ENCODE results near the gene SYT1.

The SYT1 gene

GRCh38 chr12:79262938-79263337 is 398.4 kb downstream of the SYT1 start:
- Histone ChIP-seq H3K36me3 (ENCODE audit: low read length) (no peaks in the 10 kb centered on the region), H3K9me3 (ENCODE audit: insufficient read depth, low read length) (no peaks in the 10 kb centered on the region), H3K4me3 (ENCODE audit: insufficient read depth, low read length, poor library complexity, severe bottlenecking) (no peak overlapping the region), H3K9ac (ENCODE audit: low read length) (no peak overlapping the region), H3K27ac (ENCODE audit: low read depth, low read length) (no peak overlapping the region), H3K27me3 (ENCODE audit: low read length) (no peaks in the 10 kb centered on the region), H3K79me2 (ENCODE audit: insufficient read depth, low read length) (no peaks in the 10 kb centered on the region), H4K20me1 (ENCODE audit: low read depth, low read length) (no peaks in the 10 kb centered on the region), H3K9me2 (replicated peaks; ENCODE audit: insufficient read depth, low read length) (no peaks in the 10 kb centered on the region), H3K4me2 (ENCODE audit: low read depth, low read length, poor library complexity, severe bottlenecking) (no peak overlapping the region), H2AFZ (ENCODE audit: low read depth, low read length, severe bottlenecking) (no peak overlapping the region), H3F3A (ENCODE audit: insufficient read depth) (no peaks in the 10 kb centered on the region)
- TF ChIP-seq EZH2phosphoT487 (conservative IDR thresholded peaks at IDR 0.05; ENCODE audit: low read length): no peak
- TF ChIP-seq, protein P1, sequence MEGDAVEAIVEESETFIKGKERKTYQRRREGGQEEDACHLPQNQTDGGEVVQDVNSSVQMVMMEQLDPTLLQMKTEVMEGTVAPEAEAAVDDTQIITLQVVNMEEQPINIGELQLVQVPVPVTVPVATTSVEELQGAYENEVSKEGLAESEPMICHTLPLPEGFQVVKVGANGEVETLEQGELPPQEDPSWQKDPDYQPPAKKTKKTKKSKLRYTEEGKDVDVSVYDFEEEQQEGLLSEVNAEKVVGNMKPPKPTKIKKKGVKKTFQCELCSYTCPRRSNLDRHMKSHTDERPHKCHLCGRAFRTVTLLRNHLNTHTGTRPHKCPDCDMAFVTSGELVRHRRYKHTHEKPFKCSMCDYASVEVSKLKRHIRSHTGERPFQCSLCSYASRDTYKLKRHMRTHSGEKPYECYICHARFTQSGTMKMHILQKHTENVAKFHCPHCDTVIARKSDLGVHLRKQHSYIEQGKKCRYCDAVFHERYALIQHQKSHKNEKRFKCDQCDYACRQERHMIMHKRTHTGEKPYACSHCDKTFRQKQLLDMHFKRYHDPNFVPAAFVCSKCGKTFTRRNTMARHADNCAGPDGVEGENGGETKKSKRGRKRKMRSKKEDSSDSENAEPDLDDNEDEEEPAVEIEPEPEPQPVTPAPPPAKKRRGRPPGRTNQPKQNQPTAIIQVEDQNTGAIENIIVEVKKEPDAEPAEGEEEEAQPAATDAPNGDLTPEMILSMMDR (IDR thresholded peaks at IDR 0.05; ENCODE audit: insufficient read depth, low read length, poor library complexity, severe bottlenecking): no peak

- Histone ChIP-seq H4K20me1 (ENCODE audit: low read depth, low read length) (no peaks in the 10 kb centered on the region), H3K9me3 (ENCODE audit: insufficient read depth, low read length) (no peaks in the 10 kb centered on the region)
Observed at GRCh38 chr12:79266343-79267144, 402.0 kb downstream of the SYT1 start.

DNA sequence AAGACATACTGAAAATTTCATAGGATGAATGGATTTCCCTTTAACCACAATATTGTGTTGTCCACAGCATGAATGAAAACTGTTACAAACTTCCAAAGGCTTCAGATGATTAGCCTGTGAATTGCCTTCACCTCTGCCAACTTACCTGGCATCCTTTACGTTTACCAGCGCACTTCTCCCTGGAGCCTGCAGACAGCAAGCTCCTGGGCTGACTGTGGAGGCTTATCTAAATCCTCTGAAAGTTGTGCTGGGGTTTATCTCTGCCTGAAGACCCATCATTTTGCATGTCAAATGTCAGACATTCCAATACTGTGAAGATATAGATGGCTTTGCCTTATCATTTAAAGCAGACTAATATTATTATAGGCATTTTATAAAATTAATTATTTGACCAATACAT is 403.0 kb downstream of the SYT1 start:
- no peak overlapping the region for H3K9ac ChIP-seq (ENCODE audit: low read length)
- TF ChIP-seq, protein P1 (IDR thresholded peaks at IDR 0.05; ENCODE audit: insufficient read depth, low read length, poor library complexity, severe bottlenecking): no peak
- no peak for TF ChIP-seq EZH2phosphoT487 (conservative IDR thresholded peaks at IDR 0.05; ENCODE audit: low read length)
- no peak overlapping the region for H2AFZ ChIP-seq (ENCODE audit: low read depth, low read length, severe bottlenecking)
- H3K4me3 ChIP-seq (ENCODE audit: insufficient read depth, low read length, poor library complexity, severe bottlenecking): no peak overlapping the region
- no peaks in the 10 kb centered on the region for H3K27me3 ChIP-seq (ENCODE audit: low read length)
- H3K4me2 ChIP-seq (ENCODE audit: low read depth, low read length, poor library complexity, severe bottlenecking): no peak overlapping the region
- H4K20me1 ChIP-seq (ENCODE audit: low read depth, low read length): no peaks in the 10 kb centered on the region
- no peaks in the 10 kb centered on the region for H3K9me2 ChIP-seq (replicated peaks; ENCODE audit: insufficient read depth, low read length)
- no peaks in the 10 kb centered on the region for H3F3A ChIP-seq (ENCODE audit: insufficient read depth)
- no peaks in the 10 kb centered on the region for H3K79me2 ChIP-seq (ENCODE audit: insufficient read depth, low read length)
- no peaks in the 10 kb centered on the region for H3K9me3 ChIP-seq (ENCODE audit: insufficient read depth, low read length)
- H3K36me3 ChIP-seq (ENCODE audit: low read length): no peaks in the 10 kb centered on the region
- H3K27ac ChIP-seq (ENCODE audit: low read depth, low read length): no peak overlapping the region

More at GRCh38 chr12:79266343-79267144, 402.0 kb downstream of the SYT1 start:
- TF ChIP-seq EZH2phosphoT487 (conservative IDR thresholded peaks at IDR 0.05; ENCODE audit: low read length): no peak
- TF ChIP-seq, protein P1 (IDR thresholded peaks at IDR 0.05; ENCODE audit: insufficient read depth, low read length, poor library complexity, severe bottlenecking): no peak
- H3K36me3 ChIP-seq (ENCODE audit: low read length): no peaks in the 10 kb centered on the region
- H3K4me3 ChIP-seq (ENCODE audit: insufficient read depth, low read length, poor library complexity, severe bottlenecking): no peak overlapping the region
- H2AFZ ChIP-seq (ENCODE audit: low read depth, low read length, severe bottlenecking): no peak overlapping the region
- no peaks in the 10 kb centered on the region for H3K79me2 ChIP-seq (ENCODE audit: insufficient read depth, low read length)
- H3K9me2 ChIP-seq (replicated peaks; ENCODE audit: insufficient read depth, low read length): no peaks in the 10 kb centered on the region
- no peak overlapping the region for H3K4me2 ChIP-seq (ENCODE audit: low read depth, low read length, poor library complexity, severe bottlenecking)
- H3K27ac ChIP-seq (ENCODE audit: low read depth, low read length): no peak overlapping the region
- no peaks in the 10 kb centered on the region for H3F3A ChIP-seq (ENCODE audit: insufficient read depth)
- no peak overlapping the region for H3K9ac ChIP-seq (ENCODE audit: low read length)
- no peaks in the 10 kb centered on the region for H3K27me3 ChIP-seq (ENCODE audit: low read length)
